ENCODE measurements around the gene RAB40AL. TPM values are rescaled to one million over a fixed set of nuclear protein-coding genes. Genes with fewer than 3 reads are reported as not detected.

Gene RAB40AL
- total RNA-seq, 1 experiment from 2014 or later: 0.44 TPM

DNA sequence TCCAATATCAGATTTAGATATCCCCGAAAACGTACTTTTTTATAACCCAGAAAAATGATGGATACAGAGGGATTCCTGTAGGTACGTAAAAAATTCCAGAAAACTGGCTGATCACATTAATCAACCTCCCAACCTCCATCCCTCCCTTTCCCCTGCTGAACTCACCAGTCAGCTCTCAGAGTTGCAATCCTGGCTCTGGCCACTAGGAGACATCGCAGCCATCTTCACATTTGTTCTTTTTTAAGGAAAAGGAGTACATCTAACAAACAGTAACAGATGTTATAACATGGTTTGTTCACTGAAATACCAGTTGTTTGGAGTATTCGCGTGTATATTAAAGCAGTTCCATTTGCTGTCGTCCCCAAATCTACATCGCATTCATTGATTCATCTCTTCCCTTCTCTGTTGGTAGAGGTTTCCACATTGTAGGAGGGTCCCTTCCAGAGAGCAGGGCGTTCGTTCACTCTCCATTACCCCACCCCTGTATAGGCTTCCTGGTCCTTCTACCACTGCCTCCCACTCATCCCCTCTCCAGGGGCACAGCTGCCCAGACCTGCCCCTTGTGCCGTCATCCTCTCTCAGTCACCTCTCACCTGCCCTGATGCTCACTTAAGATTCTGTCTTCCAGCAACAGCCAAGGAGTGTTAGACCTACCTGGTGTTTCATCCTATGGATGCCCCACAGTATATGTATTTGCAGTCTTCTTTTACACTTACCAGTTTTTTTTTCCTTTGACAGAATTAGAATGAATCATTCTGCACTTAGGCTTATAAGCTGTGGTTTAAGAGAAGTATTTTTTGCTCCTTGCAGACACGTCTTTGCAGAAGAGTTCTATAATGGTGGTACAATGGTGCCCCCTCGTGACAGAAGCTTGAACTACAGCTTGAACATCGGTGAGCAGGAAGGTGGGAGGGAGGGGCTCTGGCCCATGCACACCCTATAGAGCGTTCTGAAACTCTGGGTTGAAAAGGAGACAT, 36.8 kb upstream of the RAB40AL start:
- H3K36me3 ChIP-seq (ENCODE audit: control insufficient read depth, insufficient read depth, low read length): no peaks in the 10 kb centered on the region
- no peaks in the 10 kb centered on the region for H3K9me3 ChIP-seq (ENCODE audit: control insufficient read depth, insufficient read depth, low read depth, low read length)
- BruUV-seq (replicated peaks): no TSS peak
- TF ChIP-seq, protein P1, sequence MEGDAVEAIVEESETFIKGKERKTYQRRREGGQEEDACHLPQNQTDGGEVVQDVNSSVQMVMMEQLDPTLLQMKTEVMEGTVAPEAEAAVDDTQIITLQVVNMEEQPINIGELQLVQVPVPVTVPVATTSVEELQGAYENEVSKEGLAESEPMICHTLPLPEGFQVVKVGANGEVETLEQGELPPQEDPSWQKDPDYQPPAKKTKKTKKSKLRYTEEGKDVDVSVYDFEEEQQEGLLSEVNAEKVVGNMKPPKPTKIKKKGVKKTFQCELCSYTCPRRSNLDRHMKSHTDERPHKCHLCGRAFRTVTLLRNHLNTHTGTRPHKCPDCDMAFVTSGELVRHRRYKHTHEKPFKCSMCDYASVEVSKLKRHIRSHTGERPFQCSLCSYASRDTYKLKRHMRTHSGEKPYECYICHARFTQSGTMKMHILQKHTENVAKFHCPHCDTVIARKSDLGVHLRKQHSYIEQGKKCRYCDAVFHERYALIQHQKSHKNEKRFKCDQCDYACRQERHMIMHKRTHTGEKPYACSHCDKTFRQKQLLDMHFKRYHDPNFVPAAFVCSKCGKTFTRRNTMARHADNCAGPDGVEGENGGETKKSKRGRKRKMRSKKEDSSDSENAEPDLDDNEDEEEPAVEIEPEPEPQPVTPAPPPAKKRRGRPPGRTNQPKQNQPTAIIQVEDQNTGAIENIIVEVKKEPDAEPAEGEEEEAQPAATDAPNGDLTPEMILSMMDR (IDR thresholded peaks at IDR 0.05): peak; percentile 73
- no peak for TF ChIP-seq TCF7L2 (IDR thresholded peaks at IDR 0.05; ENCODE audit: low read depth, low read length)
- ATAC-seq (peak; percentile 93), DNase-seq (ENCODE audit: low read depth, low spot score) (peak; percentile 46)
- in situ Hi-C loops (cut with HindIII; ENCODE audit: low pct_unique_long_range_greater_than_20kb, low sequenced_read_pairs): no loop called here
- no peak overlapping the region for H3K4me3 ChIP-seq (ENCODE audit: low read depth in 2 of 2, low read length in 2 of 2)
- ChIA-PET CTCF (interaction anchor here (0.7 to 1.1 kb wide), 4 partner anchors 36 to 60 kb away, joined by 3 to 8 read pairs (median 4); no protein-coding TSS in a partner anchor), POLR2A (no interaction called here)
- no peaks in the 10 kb centered on the region for H3K27me3 ChIP-seq (ENCODE audit: control insufficient read depth, insufficient read depth, low read length)
- intact Hi-C loops (cut with micrococcal nuclease; ENCODE audit: unreplicated experiment): loop anchor here (10.0 kb wide), 1 partner anchor 975 kb away; no protein-coding TSS in a partner anchor
- H3K4me1 ChIP-seq (ENCODE audit: control insufficient read depth, insufficient read depth, low read length): no peaks in the 10 kb centered on the region
- no peak overlapping the region for H3K27ac ChIP-seq (ENCODE audit: low read length)

DNA sequence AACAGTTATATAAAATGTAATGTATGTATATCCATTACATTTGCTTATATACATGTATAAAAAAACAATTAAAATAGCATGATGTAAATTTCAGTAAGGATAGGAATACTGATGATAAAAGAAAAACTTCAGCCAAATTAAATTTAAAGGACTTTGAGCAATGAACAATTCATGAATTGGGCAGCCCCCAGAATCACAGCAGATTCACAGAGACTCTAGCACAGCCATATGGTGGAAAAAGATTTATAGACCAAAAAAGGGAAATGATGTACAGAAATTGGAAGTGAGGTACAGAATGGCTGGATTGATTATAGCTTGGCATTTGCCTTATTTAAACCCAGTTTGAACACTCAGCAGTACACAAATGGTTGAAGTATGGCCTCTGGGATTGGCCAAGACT, 34.7 kb upstream of the RAB40AL start:
- Histone ChIP-seq H3K4me1 (ENCODE audit: control insufficient read depth, insufficient read depth, low read length) (no peaks in the 10 kb centered on the region), H3K27ac (ENCODE audit: low read length) (no peak overlapping the region), H3K27me3 (ENCODE audit: control insufficient read depth, insufficient read depth, low read length) (no peaks in the 10 kb centered on the region), H3K4me3 (ENCODE audit: low read depth in 2 of 2, low read length in 2 of 2) (no peak overlapping the region), H3K36me3 (ENCODE audit: control insufficient read depth, insufficient read depth, low read length) (no peaks in the 10 kb centered on the region), H3K9me3 (ENCODE audit: control insufficient read depth, insufficient read depth, low read depth, low read length) (no peaks in the 10 kb centered on the region)
- BruUV-seq (replicated peaks): no TSS peak
- DNase-seq (ENCODE audit: low read depth, low spot score): no peak
- in situ Hi-C loops (cut with HindIII; ENCODE audit: low pct_unique_long_range_greater_than_20kb, low sequenced_read_pairs) (no loop called here), intact Hi-C loops (cut with micrococcal nuclease; ENCODE audit: unreplicated experiment) (loop anchor here (10.0 kb wide), 1 partner anchor 978 kb away; no protein-coding TSS in a partner anchor)
- ChIA-PET CTCF (no interaction called here), POLR2A (no interaction called here)
- no peak for TF ChIP-seq TCF7L2 (IDR thresholded peaks at IDR 0.05; ENCODE audit: low read depth, low read length)
- no peak for TF ChIP-seq SIN3A (IDR thresholded peaks at IDR 0.05; ENCODE audit: borderline replicate concordance, insufficient read depth, low read depth, low read length)
- TF ChIP-seq, protein P2, sequence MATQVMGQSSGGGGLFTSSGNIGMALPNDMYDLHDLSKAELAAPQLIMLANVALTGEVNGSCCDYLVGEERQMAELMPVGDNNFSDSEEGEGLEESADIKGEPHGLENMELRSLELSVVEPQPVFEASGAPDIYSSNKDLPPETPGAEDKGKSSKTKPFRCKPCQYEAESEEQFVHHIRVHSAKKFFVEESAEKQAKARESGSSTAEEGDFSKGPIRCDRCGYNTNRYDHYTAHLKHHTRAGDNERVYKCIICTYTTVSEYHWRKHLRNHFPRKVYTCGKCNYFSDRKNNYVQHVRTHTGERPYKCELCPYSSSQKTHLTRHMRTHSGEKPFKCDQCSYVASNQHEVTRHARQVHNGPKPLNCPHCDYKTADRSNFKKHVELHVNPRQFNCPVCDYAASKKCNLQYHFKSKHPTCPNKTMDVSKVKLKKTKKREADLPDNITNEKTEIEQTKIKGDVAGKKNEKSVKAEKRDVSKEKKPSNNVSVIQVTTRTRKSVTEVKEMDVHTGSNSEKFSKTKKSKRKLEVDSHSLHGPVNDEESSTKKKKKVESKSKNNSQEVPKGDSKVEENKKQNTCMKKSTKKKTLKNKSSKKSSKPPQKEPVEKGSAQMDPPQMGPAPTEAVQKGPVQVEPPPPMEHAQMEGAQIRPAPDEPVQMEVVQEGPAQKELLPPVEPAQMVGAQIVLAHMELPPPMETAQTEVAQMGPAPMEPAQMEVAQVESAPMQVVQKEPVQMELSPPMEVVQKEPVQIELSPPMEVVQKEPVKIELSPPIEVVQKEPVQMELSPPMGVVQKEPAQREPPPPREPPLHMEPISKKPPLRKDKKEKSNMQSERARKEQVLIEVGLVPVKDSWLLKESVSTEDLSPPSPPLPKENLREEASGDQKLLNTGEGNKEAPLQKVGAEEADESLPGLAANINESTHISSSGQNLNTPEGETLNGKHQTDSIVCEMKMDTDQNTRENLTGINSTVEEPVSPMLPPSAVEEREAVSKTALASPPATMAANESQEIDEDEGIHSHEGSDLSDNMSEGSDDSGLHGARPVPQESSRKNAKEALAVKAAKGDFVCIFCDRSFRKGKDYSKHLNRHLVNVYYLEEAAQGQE (IDR thresholded peaks at IDR 0.05; ENCODE audit: insufficient read depth in 1 of 2, low read depth in 2 of 2, low read length in 1 of 2): no peak
- TF ChIP-seq, protein P1 (IDR thresholded peaks at IDR 0.05): no peak
- no peak for TF ChIP-seq POLR2AphosphoS5 (IDR thresholded peaks at IDR 0.05; ENCODE audit: low read depth, low read length)
- ATAC-seq: no peak

Data from Panc1 (cell line).